Measurements from ENCODE around the gene PXYLP1.
"Not testable (repeated sequence)": the region's sequence is repeated elsewhere in the genome, so short reads cannot be mapped to it uniquely, and the experiment has no call there.

Gene PXYLP1

DNA sequence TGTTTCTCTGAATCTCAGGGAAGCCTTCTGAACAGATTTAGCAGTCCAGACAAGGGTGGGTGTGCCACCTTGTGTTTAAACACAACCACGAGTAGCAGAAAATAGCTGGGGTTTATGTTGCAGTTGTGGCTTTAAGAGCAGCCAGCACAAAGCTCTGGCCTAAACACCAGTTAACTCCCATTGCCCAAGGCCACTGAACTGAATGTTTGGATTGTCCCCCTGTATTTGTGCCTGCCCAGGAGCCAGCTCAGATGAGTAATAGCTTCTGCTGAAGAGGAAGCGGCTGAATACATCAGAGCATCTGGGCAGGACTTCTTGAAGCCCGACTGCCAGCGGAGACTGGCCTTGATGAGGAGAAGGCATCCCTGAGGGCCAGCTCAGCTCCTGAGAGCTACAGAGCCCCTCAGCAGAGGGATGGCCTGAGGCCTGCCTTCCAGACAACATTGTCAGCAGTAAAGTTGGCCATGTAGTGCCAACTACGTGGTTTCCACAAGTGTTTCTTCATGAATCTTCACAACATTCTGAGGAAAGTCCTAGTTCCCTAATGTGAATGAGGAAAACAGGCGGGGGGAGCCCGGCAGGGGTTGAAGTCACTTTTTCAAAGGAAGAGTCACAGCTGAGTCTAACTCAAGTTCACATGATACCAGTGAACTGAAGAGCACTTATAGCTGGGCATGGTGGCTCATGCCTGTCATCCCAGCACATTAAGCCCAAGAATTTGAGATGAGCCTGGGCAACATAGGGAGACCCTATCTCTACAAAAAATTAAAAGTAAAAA is 70.9 kb downstream of the PXYLP1 start:
- DNase-seq = no peak

DNA sequence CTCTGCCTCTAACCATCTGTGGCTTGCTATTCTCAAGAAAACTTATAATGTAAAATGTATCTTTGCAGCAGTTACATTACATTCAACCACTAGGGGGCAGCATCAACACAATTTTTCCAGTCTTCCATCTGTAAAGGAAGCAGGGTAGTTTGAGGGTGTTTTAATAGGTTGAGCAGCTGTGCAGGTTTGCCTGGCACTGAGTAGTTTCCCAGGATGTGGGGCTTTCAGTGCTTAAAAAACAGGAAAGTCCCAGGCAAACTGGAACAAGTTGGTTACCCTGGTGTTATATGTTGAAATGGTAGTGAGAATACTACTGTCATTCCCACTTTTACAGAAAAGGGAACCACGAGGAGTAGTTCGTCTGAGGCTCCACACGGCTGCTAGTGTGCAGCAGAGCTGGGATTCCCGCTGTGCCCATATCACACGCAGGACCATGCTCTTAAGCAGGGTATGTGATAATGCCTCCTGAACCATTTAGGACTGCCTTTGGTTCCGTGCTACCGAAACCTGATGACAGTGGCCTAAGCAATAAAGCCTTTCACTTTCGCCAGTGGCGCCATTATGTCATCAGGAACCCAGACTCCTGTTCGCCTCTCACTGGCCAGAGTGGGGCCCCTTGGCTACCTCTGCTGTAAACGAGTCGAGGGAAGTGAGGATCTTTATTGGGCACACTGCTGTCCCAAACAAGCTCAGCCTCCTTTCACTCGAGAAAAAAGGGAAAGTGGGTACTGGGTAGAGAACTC is 72.0 kb downstream of the PXYLP1 start:
- no peak for DNase-seq

GRCh38 chr3:141305436-141305835 is 73.8 kb downstream of the PXYLP1 start:
- no peak for DNase-seq

DNA sequence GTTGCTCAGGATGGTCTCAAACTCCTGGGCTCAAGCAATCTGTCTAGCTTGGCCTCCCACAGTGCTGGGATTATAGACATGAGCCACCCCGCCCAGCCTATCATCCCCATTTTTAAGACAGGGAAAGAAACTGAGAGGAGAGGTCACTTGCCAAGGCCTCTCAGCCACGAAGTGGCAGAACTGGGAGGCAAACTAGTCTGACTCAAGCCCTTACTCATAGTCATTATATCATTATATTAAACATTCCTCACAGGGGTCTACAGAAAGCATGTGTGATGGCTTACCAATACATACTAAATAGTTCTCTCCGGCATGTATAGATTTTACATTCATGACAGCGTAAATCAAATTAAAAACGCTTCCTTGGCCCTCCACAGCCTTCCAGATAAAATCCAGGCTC is 74.7 kb downstream of the PXYLP1 start:
- no peak for DNase-seq

DNA sequence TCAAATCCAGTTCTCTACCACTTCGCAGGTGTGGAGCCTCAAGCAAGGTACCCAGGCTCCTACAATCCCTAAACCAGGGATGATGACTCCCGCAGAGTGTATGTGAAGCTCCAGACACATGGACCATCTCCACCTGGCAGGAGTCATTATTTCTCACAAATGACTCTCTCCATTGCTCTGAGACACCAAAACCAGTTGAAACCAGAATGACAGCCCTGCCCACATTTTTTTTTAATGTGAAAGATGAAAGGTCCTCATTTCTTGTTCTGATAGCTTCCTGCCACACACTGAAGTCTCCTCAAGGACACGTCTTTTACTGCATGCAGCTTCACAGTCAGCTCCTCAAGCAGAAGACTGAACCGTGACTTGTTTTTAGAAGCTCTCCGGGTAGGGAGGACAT is 75.3 kb downstream of the PXYLP1 start:
- no peak for DNase-seq

- no peak for DNase-seq
These were observed 75.9 kb downstream of the PXYLP1 start for GRCh38 chr3:141307351-141308059.

DNA sequence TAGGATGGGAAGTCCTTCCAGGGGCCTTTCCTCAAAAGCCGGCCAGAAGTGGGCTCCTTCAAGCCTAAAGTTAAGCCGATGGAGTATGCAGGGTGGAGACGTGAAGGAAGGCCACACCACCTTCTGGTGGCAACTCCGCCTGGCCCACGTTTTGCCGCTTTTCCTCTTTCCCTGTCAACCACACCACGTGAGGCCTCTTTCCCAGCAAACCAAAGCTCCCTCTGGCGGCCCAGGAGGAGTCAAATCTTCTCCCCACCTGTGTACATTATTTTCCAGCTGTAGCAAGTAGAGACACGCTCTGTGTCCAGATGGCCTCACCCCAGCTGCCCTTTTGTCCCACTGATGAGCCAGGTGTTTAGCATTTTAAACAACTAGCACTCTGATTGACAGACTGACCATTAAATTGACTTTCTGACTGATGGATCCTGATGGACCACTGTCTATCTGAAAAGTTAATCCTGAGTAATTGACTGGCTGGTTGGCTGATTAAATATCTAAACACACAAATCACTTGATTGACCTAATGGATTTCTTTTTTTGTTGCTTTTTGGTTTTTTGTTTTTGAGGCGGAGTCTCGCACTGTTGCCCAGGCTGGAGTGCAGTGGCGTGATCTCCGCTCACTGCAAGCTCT is 77.1 kb downstream of the PXYLP1 start:
- no peak for DNase-seq

GRCh38 chr3:141311170-141311495 is 79.5 kb downstream of the PXYLP1 start:
- no peak for DNase-seq

- peak; percentile 97 for DNase-seq
These were observed 80.1 kb downstream of the PXYLP1 start for GRCh38 chr3:141311496-141312353.

DNA sequence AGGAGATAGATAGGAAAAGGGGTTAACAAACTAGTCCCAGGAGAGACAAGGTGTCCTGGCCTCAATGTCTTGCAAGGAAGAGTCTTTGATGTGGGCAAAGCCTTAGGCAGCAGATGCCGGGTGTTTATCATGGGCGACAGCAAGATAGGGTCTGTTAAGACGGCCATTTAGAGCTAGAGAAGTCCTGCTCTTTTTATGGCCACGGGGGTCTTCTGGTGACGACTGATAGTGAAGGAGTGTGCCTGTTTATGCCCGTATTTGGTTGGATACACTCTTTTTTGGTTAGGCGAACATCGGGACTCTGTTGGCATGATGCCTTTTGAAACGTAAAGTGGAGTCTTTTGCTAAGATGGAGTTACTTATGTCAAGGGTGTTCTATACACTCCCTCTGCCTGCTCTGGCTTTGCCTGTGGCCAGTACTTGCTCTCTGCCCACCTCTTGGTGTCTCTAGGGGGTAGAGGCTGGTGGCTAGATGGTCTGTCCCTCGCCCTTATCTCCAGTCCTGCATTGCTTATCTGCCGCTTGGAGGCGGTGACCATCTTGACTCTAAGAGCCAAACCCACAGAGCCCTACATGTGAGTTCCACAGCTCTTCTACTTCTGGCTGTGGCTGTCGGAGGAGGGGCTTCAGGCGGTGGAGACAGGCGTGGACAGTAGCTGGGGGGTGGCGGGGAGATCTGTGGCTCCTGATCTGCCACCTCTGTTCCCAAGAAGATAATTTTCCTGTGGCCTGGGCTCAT is 80.9 kb downstream of the PXYLP1 start:
- DNase-seq = no peak

- DNase-seq = no peak
These were observed 81.6 kb downstream of the PXYLP1 start for GRCh38 chr3:141313093-141313683.

GRCh38 chr3:141314415-141314814 is 82.8 kb downstream of the PXYLP1 start:
- not testable (repeated sequence) for DNase-seq

- no peak for DNase-seq
These were observed 85.2 kb downstream of the PXYLP1 start for GRCh38 chr3:141316851-141317250.

DNA sequence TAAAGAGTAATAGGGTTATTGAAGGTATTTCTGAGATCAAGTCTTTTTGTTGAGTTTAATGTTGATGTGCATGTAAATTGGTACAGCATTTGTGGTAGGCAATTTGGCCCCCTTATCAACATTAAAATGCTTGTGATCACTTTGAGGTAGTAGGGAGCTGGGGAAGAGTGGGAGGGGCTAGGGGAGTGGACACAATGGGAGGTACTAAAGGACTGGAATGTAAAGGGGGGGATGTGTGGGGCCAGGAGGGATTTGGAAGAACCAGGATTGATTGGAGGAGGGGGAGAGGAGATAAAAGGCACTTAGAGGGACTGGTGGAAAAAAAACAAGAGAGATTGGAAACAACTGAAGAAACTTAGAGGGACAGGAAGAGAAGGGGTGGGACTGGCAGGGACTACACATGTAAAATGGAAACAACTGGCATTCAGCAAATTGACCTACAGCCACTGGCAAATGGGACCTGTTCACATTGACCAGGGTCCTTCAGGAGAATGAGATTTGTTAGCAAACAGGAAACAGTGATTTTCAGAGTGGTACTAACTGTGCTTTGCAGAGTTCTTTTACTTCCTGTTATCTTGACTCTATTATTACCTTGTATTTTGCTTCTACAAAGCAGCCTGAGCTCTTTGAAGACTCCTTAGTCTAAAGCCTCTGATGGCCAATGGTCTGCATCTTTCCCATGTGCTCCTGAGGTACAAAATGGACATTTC is 88.9 kb downstream of the PXYLP1 start:
- DNase-seq = no peak

DNA sequence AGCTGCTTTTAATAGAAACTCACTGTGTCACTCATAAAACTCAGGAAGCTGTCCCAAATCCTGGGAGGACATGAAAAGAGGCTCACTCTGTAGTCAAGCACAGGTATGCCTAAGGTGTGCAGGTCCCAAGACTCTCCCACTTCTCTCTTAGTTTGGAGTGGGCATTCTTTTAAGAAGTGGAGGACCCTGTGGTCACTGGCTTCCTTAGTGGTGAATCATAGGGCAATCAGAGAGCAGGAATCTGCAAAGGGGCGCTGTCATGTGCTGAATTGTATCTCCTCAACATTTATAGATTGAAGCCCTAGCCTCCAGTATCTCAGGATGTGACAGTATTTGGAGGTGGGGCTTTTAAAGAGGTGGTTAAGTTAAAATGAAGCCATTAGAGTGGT is 89.5 kb downstream of the PXYLP1 start:
- DNase-seq = no peak

GRCh38 chr3:141323936-141324704 is 92.5 kb downstream of the PXYLP1 start:
- no peak for DNase-seq

DNA sequence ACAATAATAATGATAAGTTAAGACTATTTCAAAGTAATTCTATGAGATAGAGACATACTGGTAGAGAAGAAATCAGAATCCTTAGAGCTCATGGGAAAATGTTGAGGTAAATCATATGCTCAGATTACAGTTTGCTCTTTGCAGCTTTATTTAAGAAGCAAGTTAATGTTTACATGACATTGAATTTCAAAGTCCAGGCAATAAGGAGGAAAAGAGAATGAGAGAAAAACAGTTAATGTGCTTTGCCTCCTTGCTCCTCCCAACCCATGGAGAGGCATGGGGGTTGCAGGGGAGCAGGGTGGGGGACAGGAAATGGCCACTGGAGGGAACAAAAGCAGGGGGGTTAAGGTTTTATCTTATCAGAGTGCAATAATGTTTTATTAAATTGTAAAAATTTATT is 94.5 kb downstream of the PXYLP1 start:
- DNase-seq = no peak

DNA sequence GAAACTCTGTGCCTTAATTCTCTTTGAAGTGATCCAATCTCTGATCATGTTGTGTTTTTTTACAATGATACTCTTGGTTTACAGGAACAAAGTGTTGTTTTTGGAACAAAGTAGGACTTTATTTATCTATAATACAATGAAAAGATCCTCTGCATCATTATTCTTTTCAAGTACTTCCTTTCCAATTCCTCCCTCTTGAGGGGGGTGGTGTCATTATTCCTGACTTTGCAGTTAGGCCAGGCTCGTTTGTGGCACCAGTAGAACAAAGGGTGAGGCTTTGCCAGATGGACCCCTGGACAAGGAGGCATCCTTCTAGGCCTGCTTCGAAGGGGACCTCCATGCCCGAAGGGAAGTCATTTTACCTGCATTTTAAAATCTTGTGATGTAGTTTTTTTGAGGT is 95.0 kb downstream of the PXYLP1 start:
- DNase-seq = no peak

- no peak for DNase-seq
These were observed 96.9 kb downstream of the PXYLP1 start for GRCh38 chr3:141328286-141329166.

All from stimulated activated naive CD4-positive, alpha-beta T cell treated with Interleukin-2 at 50 U/mL for 16 hours (primary cell).